IMR-90 (cell line): ENCODE data around the gene OR2T6. TPM values are rescaled to one million over a fixed set of nuclear protein-coding genes. Genes with fewer than 3 reads are reported as not detected.

Source experiments
- ATAC-seq: fragments of 200-7000 bp; cut with Tn5 transposase; 2 replicates; pipeline ENCODE4 v1.9.1; 2020; ENCODE audit warnings: low read depth, mild to moderate bottlenecking, moderate library complexity
- BruUV-seq: library from RNA; stranded (reverse); fragments of 400-500 nt; replicated peaks from 2 replicates; lab custom pipeline; 2021; lab: Mats Ljungman, UMichigan
- CTCF ChIA-PET: fragments of 300-600 bp; formaldehyde crosslinking; extraction: SDS; loops from one replicate; lab custom pipeline; 2021; ENCODE audit warnings: antibody characterized with exemption; lab: Yijun Ruan, JAX
- POLR2A ChIA-PET: fragments of 300-600 bp; sonication (Branson Sonifier 250); formaldehyde crosslinking; loops from one replicate; lab custom pipeline; 2022; ENCODE audit warnings: antibody characterized with exemption; ENCODE audit not compliant: unreplicated experiment; lab: Charles Lee
- DNase-seq: peaks from one replicate; pipeline ENCODE4 v3.0.0; 2013
- H2AFZ ChIP-seq: replicated peaks from 2 replicates; pipeline ENCODE3; 2013; ENCODE audit warnings: low read length, mild to moderate bottlenecking; ENCODE audit not compliant: poor library complexity
- H2AK5ac ChIP-seq: 2 replicates; pipeline ENCODE4 v1.6.1; 2013; ENCODE audit warnings: low read depth, low read length, inconsistent platforms
- H2AK9ac ChIP-seq: replicated peaks from 2 replicates; pipeline ENCODE3; 2013; ENCODE audit warnings: mild to moderate bottlenecking, low read depth, low read length, moderate library complexity; ENCODE audit not compliant: poor library complexity
- H2BK120ac ChIP-seq: 2 replicates; pipeline ENCODE4 v1.6.1; 2013; ENCODE audit warnings: low read depth, low read length, inconsistent platforms
- H2BK15ac ChIP-seq: 3 replicates; pipeline ENCODE4 v1.6.1; 2013; ENCODE audit warnings: low read depth, low read length, inconsistent platforms
- H2BK20ac ChIP-seq: 2 replicates; pipeline ENCODE4 v1.6.1; 2013; ENCODE audit warnings: low read depth, mild to moderate bottlenecking, inconsistent platforms, low read length, moderate library complexity
- H2BK5ac ChIP-seq: 2 replicates; pipeline ENCODE4 v1.6.1; 2013; ENCODE audit warnings: mild to moderate bottlenecking, low read depth, low read length, inconsistent platforms; ENCODE audit not compliant: poor library complexity, severe bottlenecking
- H3K14ac ChIP-seq: replicated peaks from 2 replicates; pipeline ENCODE4 v1.6.1; 2013; ENCODE audit warnings: low read depth, low read length, inconsistent platforms
- H3K18ac ChIP-seq: 2 replicates; pipeline ENCODE4 v1.6.1; 2013; ENCODE audit warnings: low read depth, low read length, control low read depth
- H3K23ac ChIP-seq: 2 replicates; pipeline ENCODE4 v1.6.1; 2013; ENCODE audit warnings: low read depth, low read length, inconsistent platforms
- H3K27ac ChIP-seq: 2 replicates; pipeline ENCODE4 v1.5.1; 2013; ENCODE audit warnings: mild to moderate bottlenecking, control low read depth, low read length; ENCODE audit not compliant: insufficient read depth
- H3K27me3 ChIP-seq: 2 replicates; pipeline ENCODE4 v1.6.1; 2013; ENCODE audit warnings: low read length; ENCODE audit not compliant: control insufficient read depth, insufficient read depth
- H3K36me3 ChIP-seq: 2 replicates; pipeline ENCODE4 v1.6.1; 2013; ENCODE audit warnings: low read length, mixed read lengths; ENCODE audit not compliant: control insufficient read depth, insufficient read depth
- H3K4ac ChIP-seq: 2 replicates; pipeline ENCODE4 v1.6.1; 2013; ENCODE audit warnings: low read depth, low read length, inconsistent platforms
- H3K4me1 ChIP-seq: 2 replicates; pipeline ENCODE4 v1.6.1; 2013; ENCODE audit warnings: low read length, mixed read lengths; ENCODE audit not compliant: control insufficient read depth, insufficient read depth
- H3K4me2 ChIP-seq: 2 replicates; pipeline ENCODE4 v1.6.1; 2013; ENCODE audit warnings: low read depth, mild to moderate bottlenecking, control low read depth, low read length, moderate library complexity
- H3K4me3 ChIP-seq: 2 replicates; pipeline ENCODE4 v1.5.1; 2013; ENCODE audit warnings: low read depth, mild to moderate bottlenecking, control low read depth, low read length, moderate library complexity; ENCODE audit not compliant: insufficient read depth
- H3K56ac ChIP-seq: 2 replicates; pipeline ENCODE4 v1.6.1; 2013; ENCODE audit warnings: low read length, inconsistent platforms; ENCODE audit not compliant: insufficient read depth; ENCODE audit errors: extremely low read depth
- H3K79me1 ChIP-seq, 2 experiments: 2 replicates each; pipeline ENCODE4 v1.6.1; 2013; ENCODE audit warnings: low read length in 2 of 2, inconsistent platforms in 1 of 2, low read depth in 1 of 2
- H3K9ac ChIP-seq: 2 replicates; pipeline ENCODE4 v1.6.1; 2013; ENCODE audit warnings: low read depth, low read length, control low read depth
- H3K9me1 ChIP-seq: 2 replicates; pipeline ENCODE4 v1.6.1; 2013; ENCODE audit warnings: low read length, inconsistent platforms; ENCODE audit not compliant: insufficient read depth
- H3K9me3 ChIP-seq: 2 replicates; pipeline ENCODE4 v1.6.1; 2013; ENCODE audit warnings: low read length; ENCODE audit not compliant: control insufficient read depth, insufficient read depth
- H4K20me1 ChIP-seq: 2 replicates; pipeline ENCODE4 v1.6.1; 2013; ENCODE audit warnings: low read length, inconsistent platforms; ENCODE audit not compliant: insufficient read depth
- H4K5ac ChIP-seq: 2 replicates; pipeline ENCODE4 v1.6.1; 2013; ENCODE audit warnings: mild to moderate bottlenecking, low read depth, low read length, control low read depth
- H4K8ac ChIP-seq, 2 experiments: 2 replicates each; pipeline ENCODE4 v1.6.1; 2013; ENCODE audit warnings: low read depth in 2 of 2, low read length in 2 of 2, control low read depth in 1 of 2, inconsistent platforms in 1 of 2
- H4K91ac ChIP-seq: 2 replicates; pipeline ENCODE4 v1.6.1; 2013; ENCODE audit warnings: low read depth, low read length, inconsistent platforms; ENCODE audit not compliant: insufficient read depth
- BHLHE40 ChIP-seq: fragments of 150-350 bp; IDR thresholded peaks from 2 replicates; pipeline ENCODE4 v1.6.1; 2016; ENCODE audit warnings: mild to moderate bottlenecking, low read depth, low read length
- CEBPB ChIP-seq: IDR thresholded peaks from 2 replicates; pipeline ENCODE4 v1.6.1; 2012; ENCODE audit warnings: low read depth, low read length, improper control_type of control experiment
- ELK1 ChIP-seq: fragments of 150-350 bp; IDR thresholded peaks from 2 replicates; pipeline ENCODE4 v1.6.1; 2016; ENCODE audit warnings: low read depth, mild to moderate bottlenecking, low read length, moderate library complexity, borderline replicate concordance
- FOS ChIP-seq: fragments of 150-350 bp; IDR thresholded peaks from 2 replicates; pipeline ENCODE4 v1.6.1; 2016; ENCODE audit warnings: low read depth, low read length
- POLR2A ChIP-seq: IDR thresholded peaks from 2 replicates; pipeline ENCODE4 v1.6.1; 2012; ENCODE audit warnings: mild to moderate bottlenecking, low read depth, low read length
- RAD21 ChIP-seq: IDR thresholded peaks from 2 replicates; pipeline ENCODE4 v1.6.1; 2012; ENCODE audit warnings: low read length, improper control_type of control experiment
- RFX5 ChIP-seq: IDR thresholded peaks from 2 replicates; pipeline ENCODE4 v1.8.0; 2012; ENCODE audit warnings: low read depth, mild to moderate bottlenecking, low read length, moderate library complexity
- SMC3 ChIP-seq: fragments of 150-350 bp; IDR thresholded peaks from 2 replicates; pipeline ENCODE4 v1.6.1; 2016; ENCODE audit warnings: low read depth, mild to moderate bottlenecking, antibody characterized with exemption, low read length, moderate library complexity
- whole genome bisulfite sequencing, 2 experiments: methylation state at CpG; one replicate each; pipeline versions ENCODE4 v1.1.5 to v1.1.7; 2013; ENCODE audit warnings: missing lambda C conversion rate in 2 of 2; ENCODE audit not compliant: insufficient read length in 1 of 2; ENCODE audit errors: extremely low coverage in 2 of 2; 5-methylcytosine and 5-hydroxymethylcytosine counted together
- dilution Hi-C: fragments of 300-500 bp; cut with HindIII; formaldehyde crosslinking; loops from one replicate; pipeline ENCODE4 v1.14.3; 2018; ENCODE audit warnings: low sequenced_read_pairs; ENCODE audit not compliant: unreplicated experiment
- in situ Hi-C: fragments of 300-500 bp; cut with MboI; formaldehyde crosslinking; loops from 3 replicates; pipeline ENCODE4 v1.14.3; 2019; ENCODE audit warnings: low sequenced_read_pairs, inconsistent platforms, mixed read lengths
- intact Hi-C: fragments of 100-400 bp; cut with micrococcal nuclease; formaldehyde crosslinking; loops from 2 replicates; pipeline ENCODE4 v1.10.0; 2022
- polyA plus RNA-seq, 3 experiments: library from polyadenylated mRNA; depleted of rRNA; stranded (reverse); fragments of >200 nt; gene quantifications; 2 replicates each; pipeline ENCODE4 v1.2.3, GENCODE V29; 2012; ENCODE audit warnings: low replicate concordance in 1 of 3
- total RNA-seq: library from RNA; depleted of rRNA; stranded (reverse); fragments of >200 nt; gene quantifications from 2 replicates; pipeline ENCODE4 v1.2.3, GENCODE V29; 2012
- TF ChIP-seq, protein P1 (sequence below): conservative IDR thresholded peaks from 2 replicates; pipeline ENCODE4 v1.5.1; 2012; ENCODE audit warnings: mild to moderate bottlenecking, low read depth, low read length, improper control_type of control experiment

OR2T6 gene
- total and polyA plus RNA-seq, 2 of the 4 experiments (the other 2 are of a cell fraction): not detected

DNA sequence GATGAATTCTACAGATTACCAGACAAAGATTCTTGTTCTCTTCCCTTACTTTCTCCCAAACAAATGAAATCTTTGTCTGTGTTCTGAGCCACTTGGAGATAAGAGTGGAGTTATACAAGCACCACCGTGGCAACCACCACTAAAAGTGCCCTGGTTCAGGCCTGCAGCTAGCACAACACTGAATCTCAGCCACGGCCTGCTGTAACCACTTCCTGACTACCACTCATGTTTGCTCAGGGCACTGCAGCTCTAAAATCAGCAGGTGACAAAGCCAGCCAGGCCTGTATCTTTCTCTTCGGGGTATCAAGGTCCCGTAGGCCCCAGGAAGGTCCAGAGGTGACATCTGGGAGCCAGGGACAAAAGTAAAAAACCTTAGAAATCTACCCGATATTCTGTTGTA lies 3.2 kb upstream of the OR2T6 start:
- POLR2A ChIA-PET: no interaction called here
- H3K4me3 ChIP-seq: no peak overlapping the region

More for the DNA sequence above, 3.2 kb upstream of the OR2T6 start:
- no peak overlapping the region for H2AK5ac ChIP-seq
- no peaks in the 10 kb centered on the region for H3K9me1 ChIP-seq
- no peaks in the 10 kb centered on the region for H3K36me3 ChIP-seq
- DNase-seq: no peak
- no peak overlapping the region for H3K27ac ChIP-seq
- no peak overlapping the region for H3K56ac ChIP-seq
- TF ChIP-seq RFX5 (no peak), CEBPB (no peak), FOS (no peak), SMC3 (no peak), RAD21 (no peak), ELK1 (no peak), BHLHE40 (no peak), POLR2A (no peak)
- TF ChIP-seq, protein P1, sequence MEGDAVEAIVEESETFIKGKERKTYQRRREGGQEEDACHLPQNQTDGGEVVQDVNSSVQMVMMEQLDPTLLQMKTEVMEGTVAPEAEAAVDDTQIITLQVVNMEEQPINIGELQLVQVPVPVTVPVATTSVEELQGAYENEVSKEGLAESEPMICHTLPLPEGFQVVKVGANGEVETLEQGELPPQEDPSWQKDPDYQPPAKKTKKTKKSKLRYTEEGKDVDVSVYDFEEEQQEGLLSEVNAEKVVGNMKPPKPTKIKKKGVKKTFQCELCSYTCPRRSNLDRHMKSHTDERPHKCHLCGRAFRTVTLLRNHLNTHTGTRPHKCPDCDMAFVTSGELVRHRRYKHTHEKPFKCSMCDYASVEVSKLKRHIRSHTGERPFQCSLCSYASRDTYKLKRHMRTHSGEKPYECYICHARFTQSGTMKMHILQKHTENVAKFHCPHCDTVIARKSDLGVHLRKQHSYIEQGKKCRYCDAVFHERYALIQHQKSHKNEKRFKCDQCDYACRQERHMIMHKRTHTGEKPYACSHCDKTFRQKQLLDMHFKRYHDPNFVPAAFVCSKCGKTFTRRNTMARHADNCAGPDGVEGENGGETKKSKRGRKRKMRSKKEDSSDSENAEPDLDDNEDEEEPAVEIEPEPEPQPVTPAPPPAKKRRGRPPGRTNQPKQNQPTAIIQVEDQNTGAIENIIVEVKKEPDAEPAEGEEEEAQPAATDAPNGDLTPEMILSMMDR: no peak
- H3K23ac ChIP-seq: no peak overlapping the region
- ATAC-seq: no peak
- no peak overlapping the region for H2BK120ac ChIP-seq
- no peak overlapping the region for H3K4ac ChIP-seq
- no peaks in the 10 kb centered on the region for H3K4me1 ChIP-seq
- intact Hi-C loops: no loop called here
- no peak overlapping the region for H3K18ac ChIP-seq
- H2BK15ac ChIP-seq: no peak overlapping the region
- in situ Hi-C loops: no loop called here
- no CpG with 5 or more reads among the region's 5 CpGs for WGBS, 2 experiments
- H3K79me1 ChIP-seq: no peaks in the 10 kb centered on the region
- BruUV-seq: no TSS peak
- peaks cover 15% of the 10 kb centered on the region for H3K9me3 ChIP-seq
- H2BK5ac ChIP-seq: no peak overlapping the region
- H4K8ac ChIP-seq: no peak overlapping the region
- H4K20me1 ChIP-seq: no peaks in the 10 kb centered on the region
- no peak overlapping the region for H2AK9ac ChIP-seq
- no peak overlapping the region for H4K91ac ChIP-seq
- H3K9ac ChIP-seq: no peak overlapping the region
- no peak overlapping the region for H3K4me2 ChIP-seq
- no peak overlapping the region for H4K5ac ChIP-seq
- H3K27me3 ChIP-seq: no peaks in the 10 kb centered on the region
- dilution Hi-C loops: no loop called here
- no peak overlapping the region for H3K14ac ChIP-seq
- no peak overlapping the region for H2AFZ ChIP-seq
- no peak overlapping the region for H2BK20ac ChIP-seq
- CTCF ChIA-PET: no interaction called here
